HG03558 (cell line): Measurements from ENCODE around the gene GPR32.
"Not testable (repeated sequence)": the region's sequence is repeated elsewhere in the genome, so short reads cannot be mapped to it uniquely, and the experiment has no call there.

Experiments
- ATAC-seq: cut with Tn5 transposase; IDR thresholded peaks from one replicate; pipeline ENCODE4 v1.9.1; 2021; ENCODE audit warnings: moderate number of reproducible peaks; ENCODE audit not compliant: unreplicated experiment; ENCODE audit errors: extremely low read depth

GPR32 gene

GRCh38 chr19:50779504-50780457 lies 9.5 kb downstream of the GPR32 start:
- no peak for ATAC-seq

- ATAC-seq = no peak
These were observed 10.6 kb downstream of the GPR32 start for GRCh38 chr19:50780753-50781435.

- ATAC-seq = not testable (repeated sequence)
These were observed 13.5 kb downstream of the GPR32 start for GRCh38 chr19:50783848-50784152.

- no peak for ATAC-seq
These were observed 14.4 kb downstream of the GPR32 start for GRCh38 chr19:50784710-50785109.

- ATAC-seq = no peak
These were observed 15.1 kb downstream of the GPR32 start for GRCh38 chr19:50785329-50785728.

- ATAC-seq = no peak
These were observed 20.1 kb downstream of the GPR32 start, which contains the start of gene ACP4 for GRCh38 chr19:50790396-50790795. Gene ACP4, plus strand, starts transcription at chr19:50790415. Its CDS starts 0 bp downstream, at chr19:50790415.

GRCh38 chr19:50790922-50791467 lies 20.7 kb downstream of the GPR32 start:
- ATAC-seq = no peak

GRCh38 chr19:50791594-50792271 lies 21.5 kb downstream of the GPR32 start:
- no peak for ATAC-seq

GRCh38 chr19:50792272-50793250 lies 22.3 kb downstream of the GPR32 start:
- no peak for ATAC-seq

- no peak for ATAC-seq
These were observed 23.3 kb downstream of the GPR32 start for GRCh38 chr19:50793558-50794065.

GRCh38 chr19:50794074-50794875 lies 24.0 kb downstream of the GPR32 start:
- no peak for ATAC-seq

- ATAC-seq = no peak
These were observed 24.8 kb downstream of the GPR32 start for GRCh38 chr19:50794876-50795663.

- ATAC-seq = no peak
These were observed 25.4 kb downstream of the GPR32 start for GRCh38 chr19:50795664-50796073.

- no peak for ATAC-seq
These were observed 25.9 kb downstream of the GPR32 start for GRCh38 chr19:50796128-50796633.

GRCh38 chr19:50796634-50797428 lies 26.6 kb downstream of the GPR32 start:
- ATAC-seq = no peak

GRCh38 chr19:50797429-50797780 lies 27.1 kb downstream of the GPR32 start:
- no peak for ATAC-seq
